ENCODE measurements around the gene TDRD9.
"Not testable (repeated sequence)": the region's sequence is repeated elsewhere in the genome, so short reads cannot be mapped to it uniquely, and the experiment has no call there.

The TDRD9 gene

DNA sequence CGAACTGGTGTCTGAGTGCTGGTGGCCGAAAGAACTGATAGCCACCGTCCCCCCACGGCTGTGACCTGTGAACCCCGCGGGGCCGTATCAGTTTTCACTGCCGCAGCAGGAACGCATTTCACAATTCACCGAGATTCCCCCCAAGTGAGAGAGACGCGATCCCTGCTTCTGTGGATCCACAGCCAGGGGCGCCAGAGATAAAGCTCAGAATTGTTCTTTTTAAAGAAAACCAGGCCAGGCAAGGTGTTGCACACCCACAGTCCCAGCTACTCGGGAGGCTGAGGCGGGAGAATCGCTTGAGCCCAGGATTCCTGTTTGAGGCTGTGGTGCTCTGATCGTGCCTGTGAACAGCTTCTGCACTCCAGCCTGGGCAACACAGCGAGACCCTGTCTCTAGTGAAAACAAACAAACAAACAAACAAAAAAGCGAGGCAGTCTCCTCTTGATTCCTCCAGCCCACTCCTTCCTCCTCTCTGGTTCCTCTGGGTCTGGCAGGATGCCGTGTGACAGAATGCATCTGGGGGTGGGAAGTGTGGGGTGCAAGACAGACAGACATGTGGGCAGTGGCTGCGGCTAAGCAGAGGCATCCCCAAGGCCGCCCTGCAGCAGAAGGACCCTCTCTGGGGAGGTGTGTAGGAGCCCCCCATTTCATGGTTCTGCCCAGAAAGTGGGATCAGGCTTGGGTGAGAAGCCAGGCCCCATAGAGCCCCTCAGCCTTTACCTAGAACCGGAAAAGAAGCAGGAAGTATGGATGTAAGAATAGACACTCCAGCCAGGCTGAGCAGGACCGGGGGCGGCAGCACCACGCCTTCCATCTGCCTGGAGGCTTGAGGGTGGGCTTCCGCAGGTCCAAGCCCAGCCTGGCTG, 41.7 kb upstream of the TDRD9 start:
- TF ChIP-seq, protein P1, sequence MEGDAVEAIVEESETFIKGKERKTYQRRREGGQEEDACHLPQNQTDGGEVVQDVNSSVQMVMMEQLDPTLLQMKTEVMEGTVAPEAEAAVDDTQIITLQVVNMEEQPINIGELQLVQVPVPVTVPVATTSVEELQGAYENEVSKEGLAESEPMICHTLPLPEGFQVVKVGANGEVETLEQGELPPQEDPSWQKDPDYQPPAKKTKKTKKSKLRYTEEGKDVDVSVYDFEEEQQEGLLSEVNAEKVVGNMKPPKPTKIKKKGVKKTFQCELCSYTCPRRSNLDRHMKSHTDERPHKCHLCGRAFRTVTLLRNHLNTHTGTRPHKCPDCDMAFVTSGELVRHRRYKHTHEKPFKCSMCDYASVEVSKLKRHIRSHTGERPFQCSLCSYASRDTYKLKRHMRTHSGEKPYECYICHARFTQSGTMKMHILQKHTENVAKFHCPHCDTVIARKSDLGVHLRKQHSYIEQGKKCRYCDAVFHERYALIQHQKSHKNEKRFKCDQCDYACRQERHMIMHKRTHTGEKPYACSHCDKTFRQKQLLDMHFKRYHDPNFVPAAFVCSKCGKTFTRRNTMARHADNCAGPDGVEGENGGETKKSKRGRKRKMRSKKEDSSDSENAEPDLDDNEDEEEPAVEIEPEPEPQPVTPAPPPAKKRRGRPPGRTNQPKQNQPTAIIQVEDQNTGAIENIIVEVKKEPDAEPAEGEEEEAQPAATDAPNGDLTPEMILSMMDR (IDR thresholded peaks at IDR 0.05; ENCODE audit: control extremely low read depth, extremely low read depth, low read depth, missing control alignments): no peak
- ChIA-PET POLR2A (no interaction called here), CTCF (interaction anchor here (1.3 kb wide), 1 partner anchor 14 kb away, joined by 7 read pairs; no protein-coding TSS in a partner anchor)
- DNase-seq (ENCODE audit: extremely low spot score): no peak

DNA sequence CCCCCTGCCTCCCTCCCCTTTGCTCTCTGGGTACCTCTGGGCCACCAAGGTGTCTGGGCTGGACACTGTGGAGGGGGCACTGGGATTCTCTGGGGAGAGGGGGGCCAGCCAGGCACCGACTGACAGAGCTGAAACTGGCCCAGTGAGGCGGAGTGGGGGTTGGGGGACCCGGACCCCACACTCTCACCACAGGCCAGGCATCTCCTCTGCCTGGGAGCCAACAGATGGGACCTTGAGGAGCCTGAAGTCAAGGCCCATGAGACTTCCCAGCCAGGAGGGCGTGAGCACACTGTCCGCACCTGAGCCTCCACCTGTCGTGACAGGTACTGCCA, 41.1 kb upstream of the TDRD9 start:
- no peak for DNase-seq (ENCODE audit: extremely low spot score)
- POLR2A ChIA-PET: no interaction called here
- CTCF ChIA-PET: interaction anchor here (1.3 kb wide), 1 partner anchor 14 kb away, joined by 7 read pairs; no protein-coding TSS in a partner anchor
- TF ChIP-seq, protein P1 (IDR thresholded peaks at IDR 0.05; ENCODE audit: control extremely low read depth, extremely low read depth, low read depth, missing control alignments): no peak

DNA sequence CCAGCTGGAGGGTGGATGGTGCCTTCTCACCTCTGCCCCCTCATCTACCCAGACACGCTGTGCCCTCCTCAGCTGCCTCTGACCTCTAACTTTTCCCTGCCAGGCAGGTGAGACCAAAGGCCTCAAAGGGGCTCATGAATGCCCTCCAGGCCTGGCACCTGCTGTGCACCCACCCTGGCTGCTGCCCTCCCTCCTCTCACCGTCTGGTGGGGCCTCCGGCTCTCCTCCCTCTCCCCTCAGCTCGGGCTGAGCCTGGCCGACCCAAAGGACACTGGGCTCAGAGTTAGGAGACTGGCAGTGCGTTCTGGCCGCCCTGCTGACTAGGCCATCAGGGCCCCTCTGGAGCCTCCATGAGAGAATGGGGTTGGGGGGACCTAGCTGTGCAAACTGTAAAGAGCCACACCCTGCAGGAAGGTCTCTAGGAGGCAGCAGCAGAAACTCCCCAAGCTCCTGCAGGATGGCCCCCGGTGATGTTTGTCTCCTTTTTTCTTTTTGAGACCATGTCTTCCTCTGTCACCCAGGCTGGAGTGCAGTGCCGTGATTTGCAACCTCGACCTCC, 40.6 kb upstream of the TDRD9 start:
- ChIA-PET CTCF (interaction anchor here (1.3 kb wide), 1 partner anchor 13 kb away, joined by 7 read pairs; no protein-coding TSS in a partner anchor), POLR2A (no interaction called here)

DNA sequence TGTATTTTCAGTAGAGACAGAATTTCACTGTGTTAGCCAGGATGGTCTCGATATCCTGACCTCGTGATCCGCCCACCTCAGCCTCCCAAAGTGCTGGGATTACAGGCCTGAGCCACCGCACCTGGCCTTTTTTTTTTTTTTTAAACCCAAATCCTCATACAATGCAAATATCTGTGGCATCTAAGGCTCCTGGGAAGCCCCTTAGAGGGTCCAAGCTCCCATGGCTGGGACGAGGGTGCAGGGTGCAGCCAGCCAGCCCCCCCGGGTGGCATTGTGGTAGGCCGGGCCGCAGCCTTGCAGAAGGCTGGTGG, 39.3 kb upstream of the TDRD9 start:
- POLR2A ChIA-PET; CTCF ChIA-PET; DNase-seq (ENCODE audit: extremely low spot score): not testable (repeated sequence)

More for the DNA sequence above, 40.6 kb upstream of the TDRD9 start:
- TF ChIP-seq, protein P1 (IDR thresholded peaks at IDR 0.05; ENCODE audit: control extremely low read depth, extremely low read depth, low read depth, missing control alignments): no peak
- no peak for DNase-seq (ENCODE audit: extremely low spot score)

DNA sequence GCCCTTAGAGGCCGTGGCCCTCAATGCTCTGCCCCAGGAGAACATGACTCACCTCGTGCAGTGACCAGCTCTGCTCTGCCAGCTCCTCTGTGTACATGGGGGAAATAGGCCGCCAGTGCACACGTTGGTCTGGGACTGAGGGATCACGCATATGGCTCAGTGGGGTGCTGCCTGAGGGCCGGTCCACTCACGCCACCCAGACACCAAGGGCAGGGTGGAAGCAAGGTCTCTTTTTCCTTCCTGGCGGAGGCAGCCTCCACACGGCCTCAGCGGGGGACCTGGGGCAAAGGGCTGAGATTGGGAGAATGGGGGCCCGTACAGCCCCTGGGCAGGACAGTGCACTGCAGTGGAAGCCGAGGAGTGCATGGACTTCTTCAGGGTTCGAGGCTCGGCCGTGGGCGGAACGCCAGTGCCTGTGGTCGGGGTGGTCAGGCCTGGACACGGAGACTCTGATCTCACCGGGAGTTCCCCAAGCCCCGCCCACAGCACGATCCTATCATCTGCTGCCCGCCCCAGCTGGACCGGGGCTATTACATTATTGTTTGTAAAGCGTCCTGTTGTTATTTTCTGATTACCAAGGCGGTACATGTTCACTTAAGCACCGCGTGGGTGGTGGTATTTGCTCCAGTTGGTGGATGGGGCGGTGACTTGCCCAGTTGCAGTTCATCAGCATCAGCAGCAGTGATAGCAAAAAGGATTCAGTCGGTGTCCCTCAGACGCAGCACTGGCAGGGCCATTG, 38.8 kb upstream of the TDRD9 start:
- TF ChIP-seq, protein P1 (IDR thresholded peaks at IDR 0.05; ENCODE audit: control extremely low read depth, extremely low read depth, low read depth, missing control alignments): no peak
- no peak for DNase-seq (ENCODE audit: extremely low spot score)
- CTCF ChIA-PET: interaction anchor here (2.3 kb wide), 1 partner anchor 11 kb away, joined by 18 read pairs; no protein-coding TSS in a partner anchor
- POLR2A ChIA-PET: no interaction called here

DNA sequence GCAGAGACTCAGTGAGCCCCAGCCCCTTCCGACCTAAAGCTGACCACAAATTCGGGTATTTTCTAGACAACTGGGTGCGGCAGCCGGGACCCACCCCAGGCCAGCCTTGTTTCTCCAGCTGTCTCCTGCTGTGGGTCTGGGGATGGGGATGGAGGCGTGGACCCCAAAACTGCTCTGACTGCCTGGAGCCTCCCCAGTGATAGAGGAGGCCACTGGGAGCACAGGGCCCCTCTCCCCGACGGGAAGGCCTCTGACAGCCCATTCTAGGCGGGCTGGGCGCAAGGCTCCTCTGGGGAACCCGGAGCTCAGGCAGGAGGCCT, 38.2 kb upstream of the TDRD9 start:
- CTCF ChIA-PET: interaction anchor here (2.3 kb wide), 1 partner anchor 10 kb away, joined by 18 read pairs; no protein-coding TSS in a partner anchor
- no peak for DNase-seq (ENCODE audit: extremely low spot score)
- POLR2A ChIA-PET: no interaction called here
- TF ChIP-seq, protein P1 (IDR thresholded peaks at IDR 0.05; ENCODE audit: control extremely low read depth, extremely low read depth, low read depth, missing control alignments): no peak

Measured in GM10248 (cell line).